Hair follicular keratinocyte (primary cell): ENCODE measurements around the gene PIK3R2. TPM values are rescaled to one million over a fixed set of nuclear protein-coding genes. Genes with fewer than 3 reads are reported as not detected.

Experiments
- total RNA-seq: library from RNA; depleted of rRNA; stranded (reverse); fragments of >200 nt; gene quantifications from 2 replicates; pipeline ENCODE4 v1.2.3, GENCODE V29; 2015

Gene PIK3R2
- total RNA-seq: 13.4 and 14.3 TPM in 2 replicates

GRCh38 chr19:18152817-18153555 is at the start of gene PIK3R2:
Gene PIK3R2, plus strand, starts transcription at chr19:18153163. Its CDS starts 2,717 bp downstream, at chr19:18155880.

DNA sequence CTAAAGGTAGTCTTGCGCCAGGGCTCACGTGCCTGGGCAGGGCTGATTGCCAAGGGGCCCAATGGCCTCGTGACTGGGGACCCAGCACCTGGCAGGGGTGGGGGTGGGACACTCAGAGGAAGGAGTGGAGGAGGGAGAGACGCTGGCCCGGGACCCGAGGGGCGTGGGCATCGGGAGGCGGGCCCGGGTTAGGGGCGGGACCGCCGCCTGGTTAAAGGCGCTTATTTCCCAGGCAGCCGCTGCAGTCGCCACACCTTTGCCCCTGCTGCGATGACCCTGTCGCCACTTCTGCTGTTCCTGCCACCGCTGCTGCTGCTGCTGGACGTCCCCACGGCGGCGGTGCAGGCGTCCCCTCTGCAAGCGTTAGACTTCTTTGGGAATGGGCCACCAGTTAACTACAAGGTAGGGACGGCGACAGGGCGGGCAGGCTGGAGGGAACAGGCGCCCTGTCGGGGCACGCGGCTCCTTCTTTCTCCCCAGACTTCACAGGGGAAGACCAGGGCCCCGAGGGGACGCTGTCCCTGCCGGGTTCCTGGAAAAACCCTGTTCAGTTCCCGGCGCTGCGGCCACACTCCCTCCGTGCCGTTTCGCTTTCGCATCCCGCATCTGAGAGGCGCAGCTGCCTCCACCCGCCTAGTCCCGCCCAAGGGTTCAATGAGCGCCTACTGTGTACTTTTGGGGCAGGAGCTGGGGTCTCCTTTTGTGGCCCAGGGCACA is 20.8 kb downstream of the PIK3R2 start, which contains the start of gene IFI30:
IFI30 (plus strand) TSS at position 242 of the 717 bp plus-strand sequence; CDS start at position 271, 29 bp downstream.

GRCh38 chr19:18192673-18193387 is 39.9 kb downstream of the PIK3R2 start, which contains the start of gene MPV17L2:
Gene MPV17L2, plus strand, starts transcription at chr19:18193218. Its CDS starts 64 bp downstream, at chr19:18193282.

GRCh38 chr19:18203863-18204393 is 51.0 kb downstream of the PIK3R2 start, which contains the start of gene RAB3A:
Gene RAB3A, minus strand, starts transcription at chr19:18204042. Its CDS starts 1,302 bp downstream, at chr19:18202740.

Other genes starting within 250 kb of the PIK3R2 start
- 62.5 and 103 TPM in 2 replicates for gene CCDC124, start 220.1 kb upstream of the PIK3R2 start, total RNA-seq
- gene KCNN1, start 186.1 kb upstream of the PIK3R2 start, total RNA-seq: not detected in 2 replicates
- gene ARRDC2, start 145.0 kb upstream of the PIK3R2 start, total RNA-seq: 6.4 and 8.2 TPM in 2 replicates
- not detected in 2 replicates for gene IL12RB1, start 66.2 kb upstream of the PIK3R2 start, total RNA-seq
- 2.4 and 3.3 TPM in 2 replicates for gene MAST3, start 55.4 kb upstream of the PIK3R2 start, total RNA-seq
- gene IFI30, start 20.6 kb downstream of the PIK3R2 start, total RNA-seq: 22.6 and 27.0 TPM in 2 replicates
- 77.5 and 113 TPM in 2 replicates for gene MPV17L2, start 40.1 kb downstream of the PIK3R2 start, total RNA-seq
- 0.19 and 0.23 TPM in 2 replicates for gene RAB3A, start 50.9 kb downstream of the PIK3R2 start, total RNA-seq
- not detected in 2 replicates for gene PDE4C, start 73.3 kb downstream of the PIK3R2 start, total RNA-seq
- under 0.01 TPM in 1 of 2 replicates, not detected in the other for gene IQCN, start 121.3 kb downstream of the PIK3R2 start, total RNA-seq
- 108 and 149 TPM in 2 replicates for gene JUND, start 128.5 kb downstream of the PIK3R2 start, total RNA-seq
- gene LSM4, start 169.9 kb downstream of the PIK3R2 start, total RNA-seq: 465 and 615 TPM in 2 replicates
- gene PGPEP1, start 187.4 kb downstream of the PIK3R2 start, total RNA-seq: 5.2 and 5.6 TPM in 2 replicates
- gene GDF15, start 233.0 kb downstream of the PIK3R2 start, total RNA-seq: 2.2 and 30.3 TPM in 2 replicates
- not detected in 2 replicates for gene LRRC25, start 244.5 kb downstream of the PIK3R2 start, total RNA-seq